Measurements from ENCODE around the gene ZNF385C. TPM values are rescaled to one million over a fixed set of nuclear protein-coding genes. Genes with fewer than 3 reads are reported as not detected.
A peak's percentile ranks its signal among the peaks of the same experiment; 100 is the strongest.

The ZNF385C gene
- total and polyA plus RNA-seq, 2 of the 13 experiments (the other 11 are each of a cell fraction or from before 2014, with no cell fraction given), result 2.3 to 6.1 TPM

DNA sequence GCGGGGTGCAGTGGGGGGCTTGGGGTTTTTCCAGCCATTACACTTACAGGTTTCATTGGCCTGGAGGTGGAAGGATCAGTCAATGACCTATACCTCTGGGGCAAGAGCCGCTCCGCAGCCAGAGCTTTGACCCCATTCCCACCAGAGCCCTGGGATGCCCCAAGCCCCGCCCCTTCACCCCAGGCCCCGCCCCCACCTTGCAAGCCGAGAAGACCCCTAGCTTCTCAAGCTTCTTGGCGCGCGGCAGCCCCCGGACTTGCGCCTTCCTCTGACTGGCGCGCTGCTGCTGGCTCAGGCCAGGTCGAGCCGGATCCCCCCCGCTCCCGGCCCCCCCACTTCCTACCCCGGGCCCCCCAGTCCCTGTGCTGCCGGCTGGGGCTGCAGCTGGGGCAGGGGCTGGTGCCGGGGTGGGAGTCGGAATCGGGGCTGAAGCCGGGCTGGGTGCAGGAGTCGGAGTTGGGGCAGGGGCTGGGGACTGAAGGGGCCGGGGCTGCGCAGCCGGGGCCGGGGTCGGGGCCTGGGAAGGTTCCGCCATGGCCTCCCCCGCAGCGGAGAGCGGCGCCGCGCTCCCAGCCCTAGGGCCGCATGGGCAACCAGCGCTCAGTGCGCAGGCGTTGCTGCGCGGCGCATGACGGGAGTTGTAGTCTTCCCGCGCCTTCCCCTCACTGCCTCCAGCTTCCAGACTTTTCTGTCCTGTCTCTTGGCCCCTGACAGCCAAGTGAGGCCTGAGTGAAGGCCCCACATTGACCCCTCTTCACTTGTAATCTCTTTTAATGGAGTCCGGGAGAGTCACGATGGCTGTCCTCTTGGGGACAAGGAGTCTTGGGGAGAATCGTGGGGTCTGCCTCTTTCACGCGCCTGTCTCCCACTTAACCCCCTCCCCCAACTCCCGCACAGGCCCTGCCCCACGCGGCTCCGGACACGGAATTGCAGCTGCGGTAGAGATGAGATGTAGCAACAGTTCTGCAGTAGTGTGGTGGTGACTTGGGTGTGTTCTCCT is 22.8 kb upstream of the ZNF385C start, which contains the start of gene KAT2A (continued):
- TF ChIP-seq ZNF678 (CRISPR knock-in tag; IDR thresholded peaks at IDR 0.05) (0 out of 2 replicates have a peak, but pooled peaks have one; percentile 43), ELF1 (CRISPR knock-in tag; IDR thresholded peaks at IDR 0.05) (peak; percentile 42; the same call in 1 of the 2 replicates), KDM6A (CRISPR knock-in tag; IDR thresholded peaks at IDR 0.05; ENCODE audit: low read depth) (no peak), KDM5B (CRISPR knock-in tag; IDR thresholded peaks at IDR 0.05; ENCODE audit: borderline replicate concordance) (0 out of 2 replicates have a peak, but pooled peaks have one; percentile 36), ZNF468 (CRISPR knock-in tag; IDR thresholded peaks at IDR 0.05) (no peak), KLF11 (CRISPR knock-in tag; IDR thresholded peaks at IDR 0.05) (peak; percentile 60; the same call in 1 of the 2 replicates), ZNF441 (CRISPR knock-in tag; IDR thresholded peaks at IDR 0.05; ENCODE audit: borderline replicate concordance) (no peak), ARNT (IDR thresholded peaks at IDR 0.05) (no peak), MAZ (IDR thresholded peaks at IDR 0.05; ENCODE audit: borderline replicate concordance, low read depth, low read length) (no peak), MAZ (CRISPR knock-in tag; IDR thresholded peaks at IDR 0.05; ENCODE audit: low read depth) (peak; percentile 88), POLR2G (IDR thresholded peaks at IDR 0.05; ENCODE audit: low read depth, low read length) (peak; percentile 89), ZNF101 (CRISPR knock-in tag; IDR thresholded peaks at IDR 0.05; ENCODE audit: borderline replicate concordance, low read depth) (no peak), SRF (IDR thresholded peaks at IDR 0.05; ENCODE audit: low read depth, low read length) (no peak)
- TF ChIP-seq, protein P1, sequence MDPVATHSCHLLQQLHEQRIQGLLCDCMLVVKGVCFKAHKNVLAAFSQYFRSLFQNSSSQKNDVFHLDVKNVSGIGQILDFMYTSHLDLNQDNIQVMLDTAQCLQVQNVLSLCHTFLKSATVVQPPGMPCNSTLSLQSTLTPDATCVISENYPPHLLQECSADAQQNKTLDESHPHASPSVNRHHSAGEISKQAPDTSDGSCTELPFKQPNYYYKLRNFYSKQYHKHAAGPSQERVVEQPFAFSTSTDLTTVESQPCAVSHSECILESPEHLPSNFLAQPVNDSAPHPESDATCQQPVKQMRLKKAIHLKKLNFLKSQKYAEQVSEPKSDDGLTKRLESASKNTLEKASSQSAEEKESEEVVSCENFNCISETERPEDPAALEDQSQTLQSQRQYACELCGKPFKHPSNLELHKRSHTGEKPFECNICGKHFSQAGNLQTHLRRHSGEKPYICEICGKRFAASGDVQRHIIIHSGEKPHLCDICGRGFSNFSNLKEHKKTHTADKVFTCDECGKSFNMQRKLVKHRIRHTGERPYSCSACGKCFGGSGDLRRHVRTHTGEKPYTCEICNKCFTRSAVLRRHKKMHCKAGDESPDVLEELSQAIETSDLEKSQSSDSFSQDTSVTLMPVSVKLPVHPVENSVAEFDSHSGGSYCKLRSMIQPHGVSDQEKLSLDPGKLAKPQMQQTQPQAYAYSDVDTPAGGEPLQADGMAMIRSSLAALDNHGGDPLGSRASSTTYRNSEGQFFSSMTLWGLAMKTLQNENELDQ (CRISPR knock-in tag; IDR thresholded peaks at IDR 0.05; ENCODE audit: borderline replicate concordance), result peak; percentile 60; the same call in 1 of the 2 replicates
- TF ChIP-seq, protein P2, sequence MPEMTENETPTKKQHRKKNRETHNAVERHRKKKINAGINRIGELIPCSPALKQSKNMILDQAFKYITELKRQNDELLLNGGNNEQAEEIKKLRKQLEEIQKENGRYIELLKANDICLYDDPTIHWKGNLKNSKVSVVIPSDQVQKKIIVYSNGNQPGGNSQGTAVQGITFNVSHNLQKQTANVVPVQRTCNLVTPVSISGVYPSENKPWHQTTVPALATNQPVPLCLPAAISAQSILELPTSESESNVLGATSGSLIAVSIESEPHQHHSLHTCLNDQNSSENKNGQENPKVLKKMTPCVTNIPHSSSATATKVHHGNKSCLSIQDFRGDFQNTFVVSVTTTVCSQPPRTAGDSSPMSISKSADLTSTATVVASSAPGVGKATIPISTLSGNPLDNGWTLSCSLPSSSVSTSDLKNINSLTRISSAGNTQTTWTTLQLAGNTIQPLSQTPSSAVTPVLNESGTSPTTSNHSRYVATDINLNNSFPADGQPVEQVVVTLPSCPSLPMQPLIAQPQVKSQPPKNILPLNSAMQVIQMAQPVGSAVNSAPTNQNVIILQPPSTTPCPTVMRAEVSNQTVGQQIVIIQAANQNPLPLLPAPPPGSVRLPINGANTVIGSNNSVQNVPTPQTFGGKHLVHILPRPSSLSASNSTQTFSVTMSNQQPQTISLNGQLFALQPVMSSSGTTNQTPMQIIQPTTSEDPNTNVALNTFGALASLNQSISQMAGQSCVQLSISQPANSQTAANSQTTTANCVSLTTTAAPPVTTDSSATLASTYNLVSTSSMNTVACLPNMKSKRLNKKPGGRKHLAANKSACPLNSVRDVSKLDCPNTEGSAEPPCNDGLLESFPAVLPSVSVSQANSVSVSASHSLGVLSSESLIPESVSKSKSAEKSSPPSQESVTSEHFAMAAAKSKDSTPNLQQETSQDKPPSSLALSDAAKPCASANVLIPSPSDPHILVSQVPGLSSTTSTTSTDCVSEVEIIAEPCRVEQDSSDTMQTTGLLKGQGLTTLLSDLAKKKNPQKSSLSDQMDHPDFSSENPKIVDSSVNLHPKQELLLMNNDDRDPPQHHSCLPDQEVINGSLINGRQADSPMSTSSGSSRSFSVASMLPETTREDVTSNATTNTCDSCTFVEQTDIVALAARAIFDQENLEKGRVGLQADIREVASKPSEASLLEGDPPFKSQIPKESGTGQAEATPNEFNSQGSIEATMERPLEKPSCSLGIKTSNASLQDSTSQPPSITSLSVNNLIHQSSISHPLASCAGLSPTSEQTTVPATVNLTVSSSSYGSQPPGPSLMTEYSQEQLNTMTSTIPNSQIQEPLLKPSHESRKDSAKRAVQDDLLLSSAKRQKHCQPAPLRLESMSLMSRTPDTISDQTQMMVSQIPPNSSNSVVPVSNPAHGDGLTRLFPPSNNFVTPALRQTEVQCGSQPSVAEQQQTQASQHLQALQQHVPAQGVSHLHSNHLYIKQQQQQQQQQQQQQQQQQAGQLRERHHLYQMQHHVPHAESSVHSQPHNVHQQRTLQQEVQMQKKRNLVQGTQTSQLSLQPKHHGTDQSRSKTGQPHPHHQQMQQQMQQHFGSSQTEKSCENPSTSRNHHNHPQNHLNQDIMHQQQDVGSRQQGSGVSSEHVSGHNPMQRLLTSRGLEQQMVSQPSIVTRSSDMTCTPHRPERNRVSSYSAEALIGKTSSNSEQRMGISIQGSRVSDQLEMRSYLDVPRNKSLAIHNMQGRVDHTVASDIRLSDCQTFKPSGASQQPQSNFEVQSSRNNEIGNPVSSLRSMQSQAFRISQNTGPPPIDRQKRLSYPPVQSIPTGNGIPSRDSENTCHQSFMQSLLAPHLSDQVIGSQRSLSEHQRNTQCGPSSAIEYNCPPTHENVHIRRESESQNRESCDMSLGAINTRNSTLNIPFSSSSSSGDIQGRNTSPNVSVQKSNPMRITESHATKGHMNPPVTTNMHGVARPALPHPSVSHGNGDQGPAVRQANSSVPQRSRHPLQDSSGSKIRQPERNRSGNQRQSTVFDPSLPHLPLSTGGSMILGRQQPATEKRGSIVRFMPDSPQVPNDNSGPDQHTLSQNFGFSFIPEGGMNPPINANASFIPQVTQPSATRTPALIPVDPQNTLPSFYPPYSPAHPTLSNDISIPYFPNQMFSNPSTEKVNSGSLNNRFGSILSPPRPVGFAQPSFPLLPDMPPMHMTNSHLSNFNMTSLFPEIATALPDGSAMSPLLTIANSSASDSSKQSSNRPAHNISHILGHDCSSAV (CRISPR knock-in tag; IDR thresholded peaks at IDR 0.05; ENCODE audit: borderline replicate concordance), result no peak
- TF ChIP-seq, protein P3, sequence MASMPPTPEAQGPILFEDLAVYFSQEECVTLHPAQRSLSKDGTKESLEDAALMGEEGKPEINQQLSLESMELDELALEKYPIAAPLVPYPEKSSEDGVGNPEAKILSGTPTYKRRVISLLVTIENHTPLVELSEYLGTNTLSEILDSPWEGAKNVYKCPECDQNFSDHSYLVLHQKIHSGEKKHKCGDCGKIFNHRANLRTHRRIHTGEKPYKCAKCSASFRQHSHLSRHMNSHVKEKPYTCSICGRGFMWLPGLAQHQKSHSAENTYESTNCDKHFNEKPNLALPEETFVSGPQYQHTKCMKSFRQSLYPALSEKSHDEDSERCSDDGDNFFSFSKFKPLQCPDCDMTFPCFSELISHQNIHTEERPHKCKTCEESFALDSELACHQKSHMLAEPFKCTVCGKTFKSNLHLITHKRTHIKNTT (CRISPR knock-in tag; IDR thresholded peaks at IDR 0.05), result no peak
